ENCODE results near the gene DENR. TPM values are rescaled to one million over a fixed set of nuclear protein-coding genes. Genes with fewer than 3 reads are reported as not detected.

The DENR gene
- total and polyA plus RNA-seq, 2 of the 13 experiments (the other 11 are each of a cell fraction or from before 2014, with no cell fraction given): 30.0 to 59.1 TPM

- TF ChIP-seq DPF2 (CRISPR knock-in tag; IDR thresholded peaks at IDR 0.05; ENCODE audit: borderline replicate concordance, low read depth) (no peak), GFI1 (CRISPR knock-in tag; IDR thresholded peaks at IDR 0.05; ENCODE audit: borderline replicate concordance) (peak; percentile 52; the same call in 1 of the 2 replicates), ZNF317 (CRISPR knock-in tag; IDR thresholded peaks at IDR 0.05) (peak; percentile 73; the same call in 1 of the 2 replicates), ZBTB7A (CRISPR knock-in tag; IDR thresholded peaks at IDR 0.05) (no peak), ZNF451 (CRISPR knock-in tag; IDR thresholded peaks at IDR 0.05) (peak; percentile 92), ARID4A (CRISPR knock-in tag; IDR thresholded peaks at IDR 0.05; ENCODE audit: borderline replicate concordance) (peak; percentile 94), HIC2 (CRISPR knock-in tag; IDR thresholded peaks at IDR 0.05; ENCODE audit: low read depth) (0 out of 2 replicates have a peak, but pooled peaks have one; percentile 46), ZNF704 (CRISPR knock-in tag; IDR thresholded peaks at IDR 0.05; ENCODE audit: borderline replicate concordance) (peak; percentile 65; the same call in 1 of the 2 replicates), ZNF737 (CRISPR knock-in tag; IDR thresholded peaks at IDR 0.05; ENCODE audit: borderline replicate concordance) (no peak), NONO (IDR thresholded peaks at IDR 0.05) (no peak), NONO (CRISPR knock-in tag; conservative IDR thresholded peaks at IDR 0.05) (peak; percentile 95), ZBTB49 (CRISPR knock-in tag; IDR thresholded peaks at IDR 0.05; ENCODE audit: borderline replicate concordance) (no peak), KAT2B (IDR thresholded peaks at IDR 0.05; ENCODE audit: borderline replicate concordance, low read depth, low read length) (no peak), ZNF749 (CRISPR knock-in tag; IDR thresholded peaks at IDR 0.05; ENCODE audit: borderline replicate concordance) (peak; percentile 52; the same call in 1 of the 2 replicates), PBX3 (CRISPR knock-in tag; IDR thresholded peaks at IDR 0.05; ENCODE audit: borderline replicate concordance) (0 out of 2 replicates have a peak, but pooled peaks have one; percentile 47), EHMT2 (IDR thresholded peaks at IDR 0.05; ENCODE audit: borderline replicate concordance, low read depth, low read length) (no peak)
Measured at GRCh38 chr12:122752464-122753318, at the start of gene DENR (continued).
